ENCODE results near the gene IGF1R. TPM values are rescaled to one million over a fixed set of nuclear protein-coding genes. Genes with fewer than 3 reads are reported as not detected.

Gene IGF1R
- total RNA-seq, 3 donors from 2014 or later, result 34.7 to 65.2 (median 47.7) TPM

DNA sequence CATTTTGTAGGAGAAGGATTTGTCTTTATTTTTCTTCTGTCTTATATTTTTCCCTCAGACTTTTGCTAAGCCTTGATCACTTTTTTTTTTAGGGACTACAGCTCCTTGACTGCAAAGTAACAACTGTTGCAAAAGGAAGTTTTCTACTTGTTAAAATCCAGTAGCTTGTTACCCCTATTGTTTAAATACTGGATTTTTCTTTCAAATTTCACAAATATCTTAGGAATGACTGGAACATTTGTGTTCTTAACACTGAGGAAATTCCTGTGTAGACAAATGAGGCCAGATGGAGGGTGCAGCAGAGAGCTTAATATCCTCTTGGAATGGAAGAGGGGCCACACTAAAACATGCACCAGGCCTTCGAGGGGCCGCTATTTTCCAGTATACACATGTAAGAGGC, 362.4 kb downstream of the IGF1R start:
- intact Hi-C loops (cut with DNase I, micrococcal nuclease), result no loop called here
- no peak overlapping the region for H3K4me3 ChIP-seq
- TF ChIP-seq, protein P1, sequence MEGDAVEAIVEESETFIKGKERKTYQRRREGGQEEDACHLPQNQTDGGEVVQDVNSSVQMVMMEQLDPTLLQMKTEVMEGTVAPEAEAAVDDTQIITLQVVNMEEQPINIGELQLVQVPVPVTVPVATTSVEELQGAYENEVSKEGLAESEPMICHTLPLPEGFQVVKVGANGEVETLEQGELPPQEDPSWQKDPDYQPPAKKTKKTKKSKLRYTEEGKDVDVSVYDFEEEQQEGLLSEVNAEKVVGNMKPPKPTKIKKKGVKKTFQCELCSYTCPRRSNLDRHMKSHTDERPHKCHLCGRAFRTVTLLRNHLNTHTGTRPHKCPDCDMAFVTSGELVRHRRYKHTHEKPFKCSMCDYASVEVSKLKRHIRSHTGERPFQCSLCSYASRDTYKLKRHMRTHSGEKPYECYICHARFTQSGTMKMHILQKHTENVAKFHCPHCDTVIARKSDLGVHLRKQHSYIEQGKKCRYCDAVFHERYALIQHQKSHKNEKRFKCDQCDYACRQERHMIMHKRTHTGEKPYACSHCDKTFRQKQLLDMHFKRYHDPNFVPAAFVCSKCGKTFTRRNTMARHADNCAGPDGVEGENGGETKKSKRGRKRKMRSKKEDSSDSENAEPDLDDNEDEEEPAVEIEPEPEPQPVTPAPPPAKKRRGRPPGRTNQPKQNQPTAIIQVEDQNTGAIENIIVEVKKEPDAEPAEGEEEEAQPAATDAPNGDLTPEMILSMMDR (IDR thresholded peaks at IDR 0.05), result no peak
- no peaks in the 10 kb centered on the region for H3K36me3 ChIP-seq (ENCODE audit: low read depth)
- ATAC-seq, result no peak
- no peaks in the 10 kb centered on the region for H3K9me3 ChIP-seq
- DNase-seq, result no peak
- peaks cover 8% of the 10 kb centered on the region for H3K4me1 ChIP-seq (ENCODE audit: low read depth)

Small RNAs within 50 kb of the gene (microRNA-seq; reads per million reads assigned to microRNA genes)
- gene MIR4714, result 0.70 reads per million
